ENCODE data around the gene PML.

Gene PML

GRCh38 chr15:73996939-73997338 lies 2.4 kb downstream of the PML start:
- no peaks in the 10 kb centered on the region for H3K9me3 ChIP-seq (ENCODE audit: control insufficient read depth, low read depth, low read length)
- no peak overlapping the region for H3K9ac ChIP-seq (ENCODE audit: low read length)
- H3K4me3 ChIP-seq (ENCODE audit: low read length): no peak overlapping the region
- peaks cover 9% of the 10 kb centered on the region for H3K36me3 ChIP-seq (ENCODE audit: control insufficient read depth, low read depth, low read length)
- H3K4me1 ChIP-seq (ENCODE audit: control insufficient read depth, low read depth, low read length): peaks cover 7% of the 10 kb centered on the region
- no peak overlapping the region for H3K27ac ChIP-seq (ENCODE audit: low read length)
- H3K27me3 ChIP-seq (ENCODE audit: control insufficient read depth, insufficient read depth, low read length): peaks cover 5% of the 10 kb centered on the region

DNA sequence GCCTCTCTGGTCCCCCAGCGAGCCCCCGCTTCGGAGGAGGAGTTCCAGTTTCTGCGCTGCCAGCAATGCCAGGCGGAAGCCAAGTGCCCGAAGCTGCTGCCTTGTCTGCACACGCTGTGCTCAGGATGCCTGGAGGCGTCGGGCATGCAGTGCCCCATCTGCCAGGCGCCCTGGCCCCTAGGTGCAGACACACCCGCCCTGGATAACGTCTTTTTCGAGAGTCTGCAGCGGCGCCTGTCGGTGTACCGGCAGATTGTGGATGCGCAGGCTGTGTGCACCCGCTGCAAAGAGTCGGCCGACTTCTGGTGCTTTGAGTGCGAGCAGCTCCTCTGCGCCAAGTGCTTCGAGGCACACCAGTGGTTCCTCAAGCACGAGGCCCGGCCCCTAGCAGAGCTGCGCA lies 3.5 kb downstream of the PML start:
- peaks cover 4% of the 10 kb centered on the region for H3K4me1 ChIP-seq (ENCODE audit: control insufficient read depth, low read depth, low read length)
- H3K4me3 ChIP-seq (ENCODE audit: low read length): no peak overlapping the region
- H3K27me3 ChIP-seq (ENCODE audit: control insufficient read depth, insufficient read depth, low read length): peaks cover 4% of the 10 kb centered on the region
- H3K9me3 ChIP-seq (ENCODE audit: control insufficient read depth, low read depth, low read length): no peaks in the 10 kb centered on the region
- peaks cover 9% of the 10 kb centered on the region for H3K36me3 ChIP-seq (ENCODE audit: control insufficient read depth, low read depth, low read length)
- no peak overlapping the region for H3K27ac ChIP-seq (ENCODE audit: low read length)
- no peak overlapping the region for H3K9ac ChIP-seq (ENCODE audit: low read length)

- H3K27ac ChIP-seq (ENCODE audit: low read length): no peak overlapping the region
- no peak overlapping the region for H3K9ac ChIP-seq (ENCODE audit: low read length)
- H3K27me3 ChIP-seq (ENCODE audit: control insufficient read depth, insufficient read depth, low read length): no peaks in the 10 kb centered on the region
- H3K36me3 ChIP-seq (ENCODE audit: control insufficient read depth, low read depth, low read length): peaks cover 8% of the 10 kb centered on the region
- H3K9me3 ChIP-seq (ENCODE audit: control insufficient read depth, low read depth, low read length): no peaks in the 10 kb centered on the region
- no peak overlapping the region for H3K4me3 ChIP-seq (ENCODE audit: low read length)
- no peaks in the 10 kb centered on the region for H3K4me1 ChIP-seq (ENCODE audit: control insufficient read depth, low read depth, low read length)
Observed at GRCh38 chr15:74006774-74007639, 12.5 kb downstream of the PML start.

GRCh38 chr15:74007820-74008371 lies 13.4 kb downstream of the PML start:
- Histone ChIP-seq H3K9ac (ENCODE audit: low read length) (no peak overlapping the region), H3K36me3 (ENCODE audit: control insufficient read depth, low read depth, low read length) (peaks cover 8% of the 10 kb centered on the region), H3K4me1 (ENCODE audit: control insufficient read depth, low read depth, low read length) (no peaks in the 10 kb centered on the region), H3K27ac (ENCODE audit: low read length) (no peak overlapping the region), H3K9me3 (ENCODE audit: control insufficient read depth, low read depth, low read length) (no peaks in the 10 kb centered on the region), H3K27me3 (ENCODE audit: control insufficient read depth, insufficient read depth, low read length) (no peaks in the 10 kb centered on the region), H3K4me3 (ENCODE audit: low read length) (no peak overlapping the region)

DNA sequence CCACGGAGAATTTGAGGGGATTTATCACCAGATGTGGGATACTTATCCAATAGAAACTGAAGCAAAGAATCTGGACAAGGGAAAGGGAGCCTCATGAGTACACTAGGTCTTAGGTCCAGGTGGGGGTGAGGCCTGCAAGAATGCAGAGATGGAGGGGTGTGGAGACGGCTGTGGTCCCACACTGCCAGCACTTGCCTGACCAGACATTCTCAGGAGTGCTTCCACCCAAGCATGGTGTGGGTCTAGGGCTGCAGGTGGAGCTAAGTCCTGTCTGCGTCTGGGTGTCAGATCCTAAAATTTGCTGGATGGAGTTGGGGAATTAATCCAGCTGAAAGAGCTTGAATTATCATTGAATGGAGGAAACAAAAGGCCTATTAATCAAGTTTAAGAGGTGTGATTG lies 14.4 kb downstream of the PML start:
- no peak overlapping the region for H3K4me3 ChIP-seq (ENCODE audit: low read length)
- peaks cover 8% of the 10 kb centered on the region for H3K36me3 ChIP-seq (ENCODE audit: control insufficient read depth, low read depth, low read length)
- H3K27ac ChIP-seq (ENCODE audit: low read length): no peak overlapping the region
- H3K9ac ChIP-seq (ENCODE audit: low read length): no peak overlapping the region
- H3K27me3 ChIP-seq (ENCODE audit: control insufficient read depth, insufficient read depth, low read length): no peaks in the 10 kb centered on the region
- no peaks in the 10 kb centered on the region for H3K9me3 ChIP-seq (ENCODE audit: control insufficient read depth, low read depth, low read length)
- no peaks in the 10 kb centered on the region for H3K4me1 ChIP-seq (ENCODE audit: control insufficient read depth, low read depth, low read length)

GRCh38 chr15:74010929-74011540 lies 16.5 kb downstream of the PML start:
- no peak overlapping the region for H3K4me3 ChIP-seq (ENCODE audit: low read length)
- H3K27ac ChIP-seq (ENCODE audit: low read length): no peak overlapping the region
- H3K36me3 ChIP-seq (ENCODE audit: control insufficient read depth, low read depth, low read length): peaks cover 8% of the 10 kb centered on the region
- no peaks in the 10 kb centered on the region for H3K9me3 ChIP-seq (ENCODE audit: control insufficient read depth, low read depth, low read length)
- no peak overlapping the region for H3K9ac ChIP-seq (ENCODE audit: low read length)
- no peaks in the 10 kb centered on the region for H3K27me3 ChIP-seq (ENCODE audit: control insufficient read depth, insufficient read depth, low read length)
- no peaks in the 10 kb centered on the region for H3K4me1 ChIP-seq (ENCODE audit: control insufficient read depth, low read depth, low read length)

DNA sequence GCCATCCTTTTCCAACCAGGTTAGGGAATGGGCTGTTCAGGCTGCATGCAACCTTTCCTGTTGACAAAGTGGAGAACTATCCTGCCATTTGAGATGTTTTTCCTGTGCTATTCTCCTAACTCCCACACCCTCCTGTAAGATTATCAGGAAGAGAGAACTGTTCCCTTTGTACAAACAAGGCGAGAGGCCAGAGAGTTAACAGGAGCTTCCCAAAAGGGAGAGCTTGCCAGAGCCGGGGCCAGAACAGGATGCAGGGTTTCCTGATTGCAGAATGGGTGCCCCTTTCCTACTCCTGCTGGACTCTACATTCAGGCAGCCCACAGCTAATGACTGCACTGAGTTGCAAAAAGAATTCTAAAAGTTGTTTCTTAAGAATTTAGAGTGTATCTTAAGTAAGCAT lies 17.1 kb downstream of the PML start:
- no peaks in the 10 kb centered on the region for H3K4me1 ChIP-seq (ENCODE audit: control insufficient read depth, low read depth, low read length)
- H3K9ac ChIP-seq (ENCODE audit: low read length): no peak overlapping the region
- H3K9me3 ChIP-seq (ENCODE audit: control insufficient read depth, low read depth, low read length): no peaks in the 10 kb centered on the region
- no peaks in the 10 kb centered on the region for H3K27me3 ChIP-seq (ENCODE audit: control insufficient read depth, insufficient read depth, low read length)
- no peak overlapping the region for H3K27ac ChIP-seq (ENCODE audit: low read length)
- H3K36me3 ChIP-seq (ENCODE audit: control insufficient read depth, low read depth, low read length): peaks cover 6% of the 10 kb centered on the region
- H3K4me3 ChIP-seq (ENCODE audit: low read length): no peak overlapping the region

DNA sequence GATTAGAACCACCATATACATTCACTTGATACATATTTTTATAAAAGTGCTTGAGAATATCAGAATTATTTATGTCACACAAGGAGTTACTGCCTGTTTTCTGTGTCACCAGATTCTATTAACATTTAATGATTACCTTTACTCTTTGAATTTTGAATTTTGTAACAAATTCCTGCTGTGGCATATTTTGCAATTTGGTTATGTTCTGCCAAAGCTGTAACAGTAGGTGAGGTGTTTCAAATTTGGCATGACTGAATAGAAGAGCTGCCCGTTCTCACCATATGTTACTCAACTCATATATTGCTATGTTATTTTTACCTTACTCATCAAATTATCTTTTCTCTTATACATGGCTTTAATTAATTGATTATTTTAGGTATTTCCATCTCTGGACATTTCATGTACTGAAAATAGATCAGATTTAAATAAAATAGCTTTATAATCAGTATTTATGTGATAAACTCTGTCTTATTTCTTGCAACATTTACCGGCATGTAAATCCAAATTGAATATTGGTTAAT lies 18.9 kb downstream of the PML start:
- Histone ChIP-seq H3K27me3 (ENCODE audit: control insufficient read depth, insufficient read depth, low read length) (no peaks in the 10 kb centered on the region), H3K4me3 (ENCODE audit: low read length) (no peak overlapping the region), H3K4me1 (ENCODE audit: control insufficient read depth, low read depth, low read length) (no peaks in the 10 kb centered on the region), H3K9ac (ENCODE audit: low read length) (no peak overlapping the region), H3K9me3 (ENCODE audit: control insufficient read depth, low read depth, low read length) (no peaks in the 10 kb centered on the region), H3K27ac (ENCODE audit: low read length) (no peak overlapping the region), H3K36me3 (ENCODE audit: control insufficient read depth, low read depth, low read length) (no peaks in the 10 kb centered on the region)

DNA sequence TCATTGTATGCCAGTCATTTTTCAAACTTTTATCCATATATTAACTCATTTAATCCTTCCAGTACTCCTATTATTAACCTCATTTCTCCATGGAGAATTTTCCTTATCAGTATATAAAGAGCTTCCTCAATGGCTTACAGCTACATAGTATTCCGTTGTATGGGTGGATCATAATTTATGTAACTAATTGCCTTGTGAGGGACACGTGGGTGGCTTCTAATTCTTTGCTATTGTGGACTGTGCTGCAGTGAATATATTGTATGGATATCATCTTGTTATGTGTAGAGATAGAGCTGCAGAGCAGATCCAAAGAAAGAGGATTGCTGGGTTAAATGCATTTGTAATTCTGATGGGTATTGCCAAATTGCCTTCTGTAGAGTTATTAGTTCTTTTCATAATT lies 25.2 kb downstream of the PML start:
- Histone ChIP-seq H3K4me3 (ENCODE audit: low read length) (no peak overlapping the region), H3K4me1 (ENCODE audit: control insufficient read depth, low read depth, low read length) (no peaks in the 10 kb centered on the region), H3K27me3 (ENCODE audit: control insufficient read depth, insufficient read depth, low read length) (no peaks in the 10 kb centered on the region), H3K27ac (ENCODE audit: low read length) (no peak overlapping the region), H3K9ac (ENCODE audit: low read length) (no peak overlapping the region), H3K36me3 (ENCODE audit: control insufficient read depth, low read depth, low read length) (peaks cover 6% of the 10 kb centered on the region), H3K9me3 (ENCODE audit: control insufficient read depth, low read depth, low read length) (no peaks in the 10 kb centered on the region)

DNA sequence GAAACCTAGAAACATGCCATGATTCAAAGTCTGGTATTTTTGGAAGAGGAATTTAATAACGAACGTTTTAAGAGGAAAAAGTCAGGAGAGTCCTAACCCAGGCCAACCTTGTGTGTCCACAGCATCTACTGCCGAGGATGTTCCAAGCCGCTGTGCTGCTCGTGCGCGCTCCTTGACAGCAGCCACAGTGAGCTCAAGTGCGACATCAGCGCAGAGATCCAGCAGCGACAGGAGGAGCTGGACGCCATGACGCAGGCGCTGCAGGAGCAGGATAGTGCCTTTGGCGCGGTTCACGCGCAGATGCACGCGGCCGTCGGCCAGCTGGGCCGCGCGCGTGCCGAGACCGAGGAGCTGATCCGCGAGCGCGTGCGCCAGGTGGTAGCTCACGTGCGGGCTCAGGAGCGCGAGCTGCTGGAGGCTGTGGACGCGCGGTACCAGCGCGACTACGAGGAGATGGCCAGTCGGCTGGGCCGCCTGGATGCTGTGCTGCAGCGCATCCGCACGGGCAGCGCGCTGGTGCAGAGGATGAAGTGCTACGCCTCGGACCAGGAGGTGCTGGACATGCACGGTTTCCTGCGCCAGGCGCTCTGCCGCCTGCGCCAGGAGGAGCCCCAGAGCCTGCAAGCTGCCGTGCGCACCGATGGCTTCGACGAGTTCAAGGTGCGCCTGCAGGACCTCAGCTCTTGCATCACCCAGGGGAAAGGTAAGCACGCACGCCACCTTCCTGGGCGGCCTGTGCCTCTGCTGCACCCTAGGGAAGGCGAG lies 28.4 kb downstream of the PML start:
- Histone ChIP-seq H3K4me3 (ENCODE audit: low read length) (no peak overlapping the region), H3K4me1 (ENCODE audit: control insufficient read depth, low read depth, low read length) (no peaks in the 10 kb centered on the region), H3K9ac (ENCODE audit: low read length) (no peak overlapping the region), H3K27ac (ENCODE audit: low read length) (no peak overlapping the region), H3K9me3 (ENCODE audit: control insufficient read depth, low read depth, low read length) (no peaks in the 10 kb centered on the region), H3K27me3 (ENCODE audit: control insufficient read depth, insufficient read depth, low read length) (no peaks in the 10 kb centered on the region), H3K36me3 (ENCODE audit: control insufficient read depth, low read depth, low read length) (peaks cover 10% of the 10 kb centered on the region)

DNA sequence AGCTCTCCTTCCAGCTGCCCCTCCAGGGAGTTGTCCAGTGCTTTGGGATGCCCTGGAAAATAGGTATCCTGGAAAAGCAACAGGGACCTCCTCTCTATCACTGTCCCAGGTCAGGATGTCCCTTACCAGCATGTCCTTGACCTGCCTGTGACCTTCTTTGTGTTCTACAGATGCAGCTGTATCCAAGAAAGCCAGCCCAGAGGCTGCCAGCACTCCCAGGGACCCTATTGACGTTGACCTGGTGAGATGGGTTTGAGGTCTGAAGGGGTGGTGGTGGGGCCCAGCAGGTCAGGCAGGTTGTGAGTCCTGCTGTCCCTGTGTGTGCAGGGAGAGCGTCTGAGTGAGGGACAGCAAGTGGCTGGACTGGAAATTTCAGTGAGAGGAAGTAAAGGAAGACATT lies 30.2 kb downstream of the PML start:
- Histone ChIP-seq H3K4me3 (ENCODE audit: low read length) (no peak overlapping the region), H3K27ac (ENCODE audit: low read length) (no peak overlapping the region), H3K9me3 (ENCODE audit: control insufficient read depth, low read depth, low read length) (no peaks in the 10 kb centered on the region), H3K9ac (ENCODE audit: low read length) (no peak overlapping the region), H3K36me3 (ENCODE audit: control insufficient read depth, low read depth, low read length) (peaks cover 10% of the 10 kb centered on the region), H3K27me3 (ENCODE audit: control insufficient read depth, insufficient read depth, low read length) (no peaks in the 10 kb centered on the region), H3K4me1 (ENCODE audit: control insufficient read depth, low read depth, low read length) (no peaks in the 10 kb centered on the region)
